SU-DHL-6 (cell line): ENCODE results near the gene RPRD1B.

ENCODE experiments used
- H2AFZ ChIP-seq: fragments of 200-600 bp; sonication (generic); 2 replicates; pipeline ENCODE4 v1.6.1; 2014; ENCODE audit warnings: low read depth, mild to moderate bottlenecking, moderate library complexity, mixed read lengths, antibody characterized with exemption, low read length; ENCODE audit not compliant: severe bottlenecking
- H3F3A ChIP-seq: fragments of 200-600 bp; shearing (Covaris generic); 2 replicates; pipeline ENCODE4 v1.6.0; 2016; ENCODE audit warnings: antibody characterized with exemption, mild to moderate bottlenecking; ENCODE audit not compliant: insufficient read depth
- H3K27ac ChIP-seq: fragments of 200-600 bp; sonication (generic); 2 replicates; pipeline ENCODE4 v1.5.1; 2016; ENCODE audit warnings: low read depth, mild to moderate bottlenecking, low read length, moderate library complexity, mixed read lengths
- H3K27me3 ChIP-seq: fragments of 200-600 bp; sonication (generic), shearing (Covaris generic); 2 replicates; pipeline ENCODE4 v1.6.0; 2014; ENCODE audit warnings: mild to moderate bottlenecking, low read length
- H3K36me3 ChIP-seq: fragments of 200-600 bp; sonication (generic); 2 replicates; pipeline ENCODE4 v1.6.1; 2014; ENCODE audit warnings: mild to moderate bottlenecking, low read length, mixed read lengths
- H3K4me2 ChIP-seq: fragments of 300-600, 200-600 bp; shearing (Covaris generic), sonication (generic); 2 replicates; pipeline ENCODE4 v1.6.0; 2014; ENCODE audit warnings: low read length, low read depth, mild to moderate bottlenecking; ENCODE audit not compliant: poor library complexity, severe bottlenecking
- H3K4me3 ChIP-seq: fragments of 200-600 bp; sonication (generic); 2 replicates; pipeline ENCODE4 v1.5.1; 2014; ENCODE audit warnings: antibody characterized with exemption, low read length, mild to moderate bottlenecking, mixed read lengths; ENCODE audit not compliant: insufficient read depth, poor library complexity, severe bottlenecking
- H3K79me2 ChIP-seq: fragments of 200-600 bp; sonication (generic); 2 replicates; pipeline ENCODE4 v1.6.1; 2014; ENCODE audit warnings: mild to moderate bottlenecking, low read length, moderate library complexity; ENCODE audit not compliant: insufficient read depth
- H3K9ac ChIP-seq: fragments of 200-600 bp; sonication (generic); 2 replicates; pipeline ENCODE4 v1.7.0; 2014; ENCODE audit warnings: mild to moderate bottlenecking, low read length
- H3K9me2 ChIP-seq: fragments of 200-600 bp; sonication (generic); replicated peaks from 2 replicates; pipeline ENCODE4 v1.6.1; 2014; ENCODE audit warnings: low read length; ENCODE audit not compliant: insufficient read depth
- H3K9me3 ChIP-seq: fragments of 200-600 bp; sonication (generic); 2 replicates; pipeline ENCODE4 v1.6.1; 2014; ENCODE audit warnings: low read length, mixed read lengths; ENCODE audit not compliant: insufficient read depth
- H4K20me1 ChIP-seq: fragments of 200-600 bp; sonication (generic); 2 replicates; pipeline ENCODE4 v1.6.1; 2014; ENCODE audit warnings: low read depth, mild to moderate bottlenecking, antibody characterized with exemption, low read length, moderate library complexity, mixed read lengths
- CTCF ChIP-seq: fragments of 200-600 bp; sonication (generic); IDR thresholded peaks from one replicate; pipeline ENCODE4 v1.5.1; 2017; ENCODE audit warnings: antibody characterized with exemption, mild to moderate bottlenecking, low read length, moderate library complexity; ENCODE audit not compliant: insufficient read depth, poor library complexity, severe bottlenecking
- EZH2phosphoT487 ChIP-seq: fragments of 200-600 bp; sonication (generic), shearing (Covaris generic); conservative IDR thresholded peaks from 2 replicates; pipeline ENCODE4 v1.6.1; 2018; ENCODE audit warnings: mild to moderate bottlenecking, antibody characterized with exemption, low read length, moderate library complexity, mixed read lengths

Gene RPRD1B

DNA sequence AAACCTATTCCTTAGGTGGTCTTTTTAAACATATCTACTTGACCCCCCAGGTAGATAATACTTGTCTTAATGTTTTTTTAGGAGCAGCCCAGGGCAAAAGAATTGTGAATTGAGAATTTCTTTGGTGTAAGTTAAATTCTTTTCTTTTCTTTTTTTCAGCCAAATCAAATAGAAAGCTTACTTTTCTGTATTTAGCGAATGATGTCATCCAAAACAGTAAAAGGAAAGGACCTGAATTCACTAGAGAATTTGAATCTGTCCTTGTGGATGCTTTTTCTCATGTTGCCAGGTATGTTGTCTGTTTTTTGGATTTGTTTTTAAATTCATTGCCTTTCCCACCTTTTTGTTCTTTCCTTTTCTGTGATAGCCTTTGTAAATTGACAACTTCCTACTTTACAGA lies 6.7 kb downstream of the RPRD1B start:
- peaks cover 7% of the 10 kb centered on the region; the same call in 1 of the 2 replicates for H3F3A ChIP-seq
- H3K27ac ChIP-seq, result no peak overlapping the region
- no peak overlapping the region for H3K4me2 ChIP-seq
- H3K9me3 ChIP-seq, result no peaks in the 10 kb centered on the region
- no peak overlapping the region for H3K9ac ChIP-seq
- H4K20me1 ChIP-seq, result peaks cover 15% of the 10 kb centered on the region; the same call in 1 of the 2 replicates
- peaks cover 30% of the 10 kb centered on the region; the same call in 1 of the 2 replicates for H3K36me3 ChIP-seq
- no peaks in the 10 kb centered on the region for H3K9me2 ChIP-seq
- peaks cover 86% of the 10 kb centered on the region for H3K79me2 ChIP-seq
- TF ChIP-seq CTCF, result no peak
- no peak for TF ChIP-seq EZH2phosphoT487
- H2AFZ ChIP-seq, result no peak overlapping the region
- H3K27me3 ChIP-seq, result no peaks in the 10 kb centered on the region
- H3K4me3 ChIP-seq, result no peak overlapping the region

DNA sequence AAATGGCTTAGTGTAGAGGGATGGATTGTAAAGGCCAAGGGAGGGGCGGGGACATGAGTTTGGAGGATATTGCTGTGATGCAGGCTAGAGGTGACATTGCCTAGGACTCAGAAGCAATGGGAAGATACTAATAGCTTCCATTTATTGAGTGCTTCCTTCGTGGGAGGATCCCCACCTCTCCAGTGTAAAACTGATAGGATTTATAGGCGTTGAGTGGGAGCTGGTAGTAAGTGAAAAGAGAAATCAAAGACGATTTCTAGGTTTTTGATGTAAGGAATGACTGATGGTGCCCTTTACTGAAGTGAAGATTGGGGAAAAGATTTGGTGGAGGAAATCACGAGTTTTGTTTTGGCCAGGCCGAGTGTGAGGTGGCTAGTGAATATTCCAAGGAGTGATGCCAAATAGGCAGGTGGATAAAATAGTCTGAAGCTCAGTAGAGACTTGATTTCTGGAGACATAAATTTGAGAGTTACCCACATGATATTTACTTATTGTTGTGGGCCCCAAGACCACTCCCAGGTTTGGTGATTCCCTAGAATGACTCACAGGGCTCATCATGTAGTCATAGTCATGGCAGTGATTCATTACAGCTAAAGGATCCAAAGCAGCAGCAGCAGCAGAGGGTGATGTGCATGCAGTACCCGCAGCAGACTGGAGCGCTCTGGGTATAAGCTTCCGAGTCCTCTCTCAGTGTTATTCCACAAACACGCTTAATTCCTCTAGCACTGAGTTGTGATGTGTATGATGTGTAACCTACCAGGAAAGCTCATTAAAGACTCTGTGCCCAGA lies 10.2 kb downstream of the RPRD1B start:
- TF ChIP-seq EZH2phosphoT487, result no peak
- TF ChIP-seq CTCF, result no peak
- peaks cover 76% of the 10 kb centered on the region for H3K79me2 ChIP-seq

DNA sequence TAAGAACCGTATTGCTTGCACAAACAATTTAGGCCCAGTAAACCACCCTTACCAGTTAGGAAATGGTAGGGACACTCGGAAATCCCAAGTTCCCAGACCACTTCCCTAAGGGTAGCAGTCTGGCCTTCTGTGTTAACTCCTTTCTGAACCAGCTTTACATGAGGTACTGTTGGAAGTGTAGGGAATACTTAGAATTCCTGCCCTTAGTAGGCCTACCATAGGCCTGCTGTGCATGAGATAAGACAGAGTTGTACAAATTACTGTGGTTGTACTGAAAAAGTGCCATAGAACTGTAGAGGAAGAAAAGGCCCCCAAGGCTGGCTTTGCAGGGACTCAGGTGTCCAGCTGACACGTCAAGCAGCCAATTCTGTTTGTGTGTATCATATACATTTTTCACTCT lies 11.1 kb downstream of the RPRD1B start:
- H3K4me3 ChIP-seq, result no peak overlapping the region
- H3K36me3 ChIP-seq, result peaks cover 42% of the 10 kb centered on the region; the same call in 1 of the 2 replicates
- H4K20me1 ChIP-seq, result peaks cover 25% of the 10 kb centered on the region
- H2AFZ ChIP-seq, result no peak overlapping the region
- H3K4me2 ChIP-seq, result no peak overlapping the region
- no peak overlapping the region for H3K27ac ChIP-seq
- no peak overlapping the region for H3K9ac ChIP-seq
- peaks cover 7% of the 10 kb centered on the region; the same call in 1 of the 2 replicates for H3F3A ChIP-seq
- H3K9me3 ChIP-seq, result no peaks in the 10 kb centered on the region
- no peaks in the 10 kb centered on the region for H3K9me2 ChIP-seq
- TF ChIP-seq CTCF, result no peak
- TF ChIP-seq EZH2phosphoT487, result no peak
- H3K79me2 ChIP-seq, result peaks cover 69% of the 10 kb centered on the region
- H3K27me3 ChIP-seq, result no peaks in the 10 kb centered on the region

More for the DNA sequence above, 10.2 kb downstream of the RPRD1B start:
- Histone ChIP-seq H3F3A (peaks cover 7% of the 10 kb centered on the region; the same call in 1 of the 2 replicates), H4K20me1 (peaks cover 28% of the 10 kb centered on the region), H3K27ac (no peak overlapping the region), H3K36me3 (peaks cover 42% of the 10 kb centered on the region; the same call in 1 of the 2 replicates), H3K4me2 (no peak overlapping the region), H3K9me2 (no peaks in the 10 kb centered on the region), H3K27me3 (no peaks in the 10 kb centered on the region), H3K9ac (no peak overlapping the region), H3K9me3 (no peaks in the 10 kb centered on the region), H3K4me3 (no peak overlapping the region), H2AFZ (no peak overlapping the region)
